ENCODE measurements around the gene DNM2.
"Not testable (repeated sequence)": the region's sequence is repeated elsewhere in the genome, so short reads cannot be mapped to it uniquely, and the experiment has no call there.

Gene DNM2

DNA sequence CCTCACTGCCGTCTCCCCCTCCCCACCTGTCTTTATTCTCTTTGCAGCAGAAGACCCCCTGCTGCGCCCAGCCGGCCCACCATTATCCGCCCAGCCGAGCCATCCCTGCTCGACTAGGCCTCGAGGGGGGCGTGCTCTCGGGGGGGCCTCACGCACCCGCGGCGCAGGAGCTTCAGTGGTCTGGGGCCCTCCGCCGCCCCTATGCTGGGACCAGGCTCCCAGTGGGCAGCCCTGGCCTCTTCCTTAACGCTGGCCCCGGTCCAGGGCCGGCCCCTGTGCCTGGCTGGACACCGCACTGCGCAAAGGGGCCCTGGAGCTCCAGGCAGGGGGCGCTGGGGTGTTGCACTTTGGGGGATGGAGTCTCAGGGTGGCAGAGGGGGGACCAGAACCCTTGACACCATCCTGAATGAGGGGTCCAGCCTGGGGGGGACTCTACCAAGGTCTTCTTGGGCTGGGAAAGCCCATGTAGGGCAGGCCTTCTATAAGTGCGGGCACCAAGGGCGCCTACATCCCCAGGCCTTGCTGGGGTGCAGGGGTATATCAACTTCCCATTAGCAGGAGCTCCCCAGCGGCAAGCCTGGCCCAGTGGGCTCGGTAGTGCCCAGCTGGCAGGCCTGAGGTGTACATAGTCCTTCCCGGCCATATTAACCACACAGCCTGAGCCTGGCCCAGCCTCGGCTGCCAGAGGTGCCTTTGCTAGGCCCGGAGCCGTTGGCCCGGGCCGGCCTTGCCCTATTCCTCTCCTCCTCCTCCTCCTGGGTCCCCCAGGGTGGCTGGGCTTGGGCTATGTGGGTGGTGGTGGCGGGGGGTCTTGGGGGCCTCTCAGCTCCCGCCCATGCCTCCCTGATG is 113.3 kb downstream of the DNM2 start:
- H3K4me3 ChIP-seq (ENCODE audit: low read length) = no peak overlapping the region
- H3K4me1 ChIP-seq (ENCODE audit: control insufficient read depth, insufficient read depth, low read length) = peaks cover 9% of the 10 kb centered on the region
- no peaks in the 10 kb centered on the region for H3K9me3 ChIP-seq (ENCODE audit: control insufficient read depth, low read length)
- no peaks in the 10 kb centered on the region for H3K27me3 ChIP-seq (ENCODE audit: control insufficient read depth, insufficient read depth, low read length)
- no peak overlapping the region for H3K9ac ChIP-seq (ENCODE audit: low read length)
- peaks cover 23% of the 10 kb centered on the region for H3K36me3 ChIP-seq (ENCODE audit: control insufficient read depth, insufficient read depth, low read length)

DNA sequence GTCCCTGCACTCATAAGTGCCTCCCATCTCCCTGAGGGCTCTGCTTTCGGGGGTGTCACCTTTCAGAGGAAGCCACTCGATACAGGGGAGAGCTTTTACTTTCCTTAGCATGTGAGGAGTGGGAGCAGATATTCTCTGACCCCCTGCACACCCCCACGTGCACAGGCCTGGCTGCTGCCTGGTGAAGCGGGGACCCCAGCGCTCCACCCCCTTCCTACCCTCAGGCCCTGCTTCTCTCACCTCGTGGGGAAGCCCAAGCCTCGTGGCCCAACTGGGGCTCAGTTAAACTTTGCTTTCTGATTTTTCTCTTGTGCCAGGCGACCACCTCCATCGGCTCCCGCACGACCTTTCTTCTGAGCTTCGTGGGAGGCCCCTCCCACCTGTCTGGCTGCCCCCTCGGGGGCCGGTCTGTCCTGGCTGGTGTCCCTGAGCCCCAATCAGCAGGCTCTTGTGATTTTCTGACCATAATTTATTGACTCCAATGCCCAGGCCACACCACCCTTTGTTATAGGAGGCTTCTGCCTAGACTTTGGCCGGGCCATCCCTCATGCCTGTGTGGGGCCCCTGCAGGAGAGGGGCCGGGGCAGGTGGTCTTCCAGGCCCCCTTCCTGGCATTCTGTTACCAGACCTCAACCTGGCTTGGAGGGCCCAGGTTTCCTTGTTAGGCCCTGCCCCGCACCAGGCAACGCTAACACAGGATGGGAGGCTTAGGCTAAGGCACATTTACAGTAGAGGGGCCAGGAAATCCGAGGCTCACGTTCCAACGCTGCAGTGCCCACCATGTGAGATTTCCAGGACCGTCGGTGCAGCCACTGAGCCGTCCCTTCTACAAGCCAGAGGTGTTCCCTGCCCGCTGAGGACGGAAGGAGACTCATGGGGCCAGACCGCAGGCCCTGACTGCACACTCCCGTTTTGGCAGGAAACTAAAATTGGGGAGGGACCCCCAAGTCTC is 114.4 kb downstream of the DNM2 start:
- Histone ChIP-seq H3K9ac (ENCODE audit: low read length) (no peak overlapping the region), H3K4me3 (ENCODE audit: low read length) (no peak overlapping the region), H3K4me1 (ENCODE audit: control insufficient read depth, insufficient read depth, low read length) (peaks cover 17% of the 10 kb centered on the region), H3K9me3 (ENCODE audit: control insufficient read depth, low read length) (peaks cover 5% of the 10 kb centered on the region), H3K36me3 (ENCODE audit: control insufficient read depth, insufficient read depth, low read length) (peaks cover 23% of the 10 kb centered on the region), H3K27me3 (ENCODE audit: control insufficient read depth, insufficient read depth, low read length) (no peaks in the 10 kb centered on the region)

DNA sequence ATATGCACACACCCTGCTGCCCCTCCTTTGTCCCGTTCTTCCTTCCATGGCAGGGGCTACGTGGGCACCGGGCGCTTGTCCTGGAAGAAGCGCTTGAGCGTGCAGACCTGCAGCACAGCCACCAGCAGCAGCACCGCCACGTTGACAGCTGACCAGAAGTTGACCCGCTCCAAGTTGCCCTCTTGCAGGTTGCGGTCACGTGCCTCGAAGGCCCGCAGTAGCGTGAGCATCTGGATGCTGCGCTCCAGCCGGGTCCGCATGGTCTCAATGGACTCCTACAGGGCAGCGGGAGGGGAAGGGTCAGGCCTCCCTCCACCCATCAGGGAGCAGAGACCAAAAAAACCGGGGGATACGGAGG is 115.0 kb downstream of the DNM2 start:
- H3K9me3 ChIP-seq (ENCODE audit: control insufficient read depth, low read length) = peaks cover 5% of the 10 kb centered on the region
- no peaks in the 10 kb centered on the region for H3K27me3 ChIP-seq (ENCODE audit: control insufficient read depth, insufficient read depth, low read length)
- no peak overlapping the region for H3K4me3 ChIP-seq (ENCODE audit: low read length)
- peaks cover 17% of the 10 kb centered on the region for H3K4me1 ChIP-seq (ENCODE audit: control insufficient read depth, insufficient read depth, low read length)
- H3K36me3 ChIP-seq (ENCODE audit: control insufficient read depth, insufficient read depth, low read length) = peaks cover 23% of the 10 kb centered on the region
- no peak overlapping the region for H3K9ac ChIP-seq (ENCODE audit: low read length)

- Histone ChIP-seq H3K4me3 (ENCODE audit: low read length) (peak overlapping the region; percentile 14), H3K9ac (ENCODE audit: low read length) (no peak overlapping the region), H3K36me3 (ENCODE audit: control insufficient read depth, insufficient read depth, low read length) (peaks cover 16% of the 10 kb centered on the region), H3K4me1 (ENCODE audit: control insufficient read depth, insufficient read depth, low read length) (peaks cover 17% of the 10 kb centered on the region), H3K27me3 (ENCODE audit: control insufficient read depth, insufficient read depth, low read length) (no peaks in the 10 kb centered on the region), H3K9me3 (ENCODE audit: control insufficient read depth, low read length) (peaks cover 5% of the 10 kb centered on the region)
Measured at GRCh38 chr19:10835089-10835753, 117.3 kb downstream of the DNM2 start.

- H3K27me3 ChIP-seq (ENCODE audit: control insufficient read depth, insufficient read depth, low read length) = no peaks in the 10 kb centered on the region
- H3K4me1 ChIP-seq (ENCODE audit: control insufficient read depth, insufficient read depth, low read length) = peaks cover 17% of the 10 kb centered on the region
- H3K36me3 ChIP-seq (ENCODE audit: control insufficient read depth, insufficient read depth, low read length) = peaks cover 16% of the 10 kb centered on the region
- peak within 1 kb of the TSS; percentile 83 for H3K9ac ChIP-seq (ENCODE audit: low read length)
- H3K9me3 ChIP-seq (ENCODE audit: control insufficient read depth, low read length) = peaks cover 5% of the 10 kb centered on the region
- peak within 1 kb of the TSS; percentile 80 for H3K4me3 ChIP-seq (ENCODE audit: low read length)
Measured at GRCh38 chr19:10835754-10836478, 118.0 kb downstream of the DNM2 start, which contains the start of gene TMED1. TMED1 (minus strand) TSS chr19:10836212; CDS start chr19:10836191, 21 bp downstream.

- peaks cover 17% of the 10 kb centered on the region for H3K4me1 ChIP-seq (ENCODE audit: control insufficient read depth, insufficient read depth, low read length)
Measured at GRCh38 chr19:10836479-10837330, 118.8 kb downstream of the DNM2 start.

DNA sequence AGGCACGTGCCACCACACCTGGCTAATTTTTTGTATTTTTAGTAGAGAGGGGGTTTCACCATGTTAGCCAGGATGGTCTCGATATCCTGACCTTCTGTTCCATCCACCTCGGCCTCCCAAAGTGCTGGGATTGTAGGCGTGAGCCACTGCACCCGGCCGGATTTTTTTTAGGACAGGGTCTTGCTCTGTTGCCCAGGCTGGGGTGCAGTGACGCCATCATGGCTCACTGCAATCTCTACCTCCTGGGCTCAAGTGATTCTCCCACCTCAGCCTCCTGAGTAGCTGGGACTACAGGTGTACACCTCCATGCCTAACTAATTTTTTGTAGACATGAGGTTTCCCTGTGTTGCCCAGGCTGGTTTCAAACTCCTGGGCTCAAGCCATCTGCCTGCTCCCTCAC is 119.8 kb downstream of the DNM2 start:
- not testable (repeated sequence) for H3K9me3 ChIP-seq (ENCODE audit: control insufficient read depth, low read length); H3K4me3 ChIP-seq (ENCODE audit: low read length); H3K9ac ChIP-seq (ENCODE audit: low read length); H3K27me3 ChIP-seq (ENCODE audit: control insufficient read depth, insufficient read depth, low read length); H3K36me3 ChIP-seq (ENCODE audit: control insufficient read depth, insufficient read depth, low read length)
- peaks cover 17% of the 10 kb centered on the region for H3K4me1 ChIP-seq (ENCODE audit: control insufficient read depth, insufficient read depth, low read length)

More at GRCh38 chr19:10836479-10837330, 118.8 kb downstream of the DNM2 start:
- peaks cover 5% of the 10 kb centered on the region for H3K9me3 ChIP-seq (ENCODE audit: control insufficient read depth, low read length)
- peak overlapping the region; percentile 80 for H3K4me3 ChIP-seq (ENCODE audit: low read length)
- H3K27me3 ChIP-seq (ENCODE audit: control insufficient read depth, insufficient read depth, low read length) = no peaks in the 10 kb centered on the region
- peaks cover 16% of the 10 kb centered on the region for H3K36me3 ChIP-seq (ENCODE audit: control insufficient read depth, insufficient read depth, low read length)
- peak overlapping the region; percentile 83 for H3K9ac ChIP-seq (ENCODE audit: low read length)

- peaks cover 17% of the 10 kb centered on the region for H3K4me1 ChIP-seq (ENCODE audit: control insufficient read depth, insufficient read depth, low read length)
- no peak overlapping the region for H3K9ac ChIP-seq (ENCODE audit: low read length)
- peaks cover 2% of the 10 kb centered on the region for H3K27me3 ChIP-seq (ENCODE audit: control insufficient read depth, insufficient read depth, low read length)
- H3K4me3 ChIP-seq (ENCODE audit: low read length) = no peak overlapping the region
- peaks cover 5% of the 10 kb centered on the region for H3K9me3 ChIP-seq (ENCODE audit: control insufficient read depth, low read length)
- H3K36me3 ChIP-seq (ENCODE audit: control insufficient read depth, insufficient read depth, low read length) = peaks cover 1% of the 10 kb centered on the region
Measured at GRCh38 chr19:10838377-10838776, 120.5 kb downstream of the DNM2 start.

- H3K4me3 ChIP-seq (ENCODE audit: low read length) = no peak overlapping the region
- peaks cover 5% of the 10 kb centered on the region for H3K9me3 ChIP-seq (ENCODE audit: control insufficient read depth, low read length)
- H3K36me3 ChIP-seq (ENCODE audit: control insufficient read depth, insufficient read depth, low read length) = no peaks in the 10 kb centered on the region
- peaks cover 3% of the 10 kb centered on the region for H3K27me3 ChIP-seq (ENCODE audit: control insufficient read depth, insufficient read depth, low read length)
- H3K9ac ChIP-seq (ENCODE audit: low read length) = no peak overlapping the region
- H3K4me1 ChIP-seq (ENCODE audit: control insufficient read depth, insufficient read depth, low read length) = peaks cover 17% of the 10 kb centered on the region
Measured at GRCh38 chr19:10839114-10840050, 121.5 kb downstream of the DNM2 start.

DNA sequence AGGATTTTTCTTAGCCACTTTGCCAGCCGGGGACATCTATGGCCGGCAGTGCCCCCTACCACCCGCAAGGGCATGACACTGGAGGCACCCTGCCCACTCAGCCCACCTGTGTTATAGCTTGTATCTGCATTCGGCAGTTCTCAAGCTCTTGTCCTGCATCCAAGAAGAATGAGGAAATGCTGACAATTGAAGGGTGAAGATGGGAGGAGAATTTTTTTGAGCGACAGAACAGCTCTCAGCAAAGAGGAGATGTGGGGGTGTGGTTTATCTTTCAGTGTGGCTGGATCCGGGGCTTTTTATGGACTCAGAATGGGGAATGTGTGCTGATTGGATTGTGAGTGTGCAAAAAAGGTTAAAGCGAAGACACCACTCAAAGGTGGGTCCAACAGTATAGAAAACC is 124.9 kb downstream of the DNM2 start:
- Histone ChIP-seq H3K4me3 (ENCODE audit: low read length) (no peak overlapping the region), H3K36me3 (ENCODE audit: control insufficient read depth, insufficient read depth, low read length) (no peaks in the 10 kb centered on the region), H3K9ac (ENCODE audit: low read length) (no peak overlapping the region), H3K9me3 (ENCODE audit: control insufficient read depth, low read length) (no peaks in the 10 kb centered on the region), H3K4me1 (ENCODE audit: control insufficient read depth, insufficient read depth, low read length) (no peaks in the 10 kb centered on the region), H3K27me3 (ENCODE audit: control insufficient read depth, insufficient read depth, low read length) (peaks cover 3% of the 10 kb centered on the region)
